Karpas-422 (cell line): ENCODE results near the gene PBX1. TPM values are rescaled to one million over a fixed set of nuclear protein-coding genes. Genes with fewer than 3 reads are reported as not detected.

ENCODE experiments used
- DNase-seq: peaks from one replicate; pipeline ENCODE4 v3.0.0-alpha.2; 2015
- H2AFZ ChIP-seq: fragments of 200-600 bp; sonication (generic); 2 replicates; pipeline ENCODE4 v1.6.1; 2014; ENCODE audit warnings: antibody characterized with exemption, low read length, mixed read lengths
- H3K27ac ChIP-seq: fragments of 200-600 bp; sonication (generic); 2 replicates; pipeline ENCODE4 v1.5.1; 2014; ENCODE audit warnings: mild to moderate bottlenecking, low read length, moderate library complexity
- H3K27me3 ChIP-seq: fragments of 200-600 bp; sonication (generic); 2 replicates; pipeline ENCODE4 v1.6.1; 2014; ENCODE audit warnings: low read length, mixed read lengths
- H3K36me3 ChIP-seq: fragments of 200-600 bp; sonication (generic); 2 replicates; pipeline ENCODE4 v1.6.1; 2014; ENCODE audit warnings: low read length, mixed read lengths; ENCODE audit not compliant: insufficient read depth
- H3K4me1 ChIP-seq: fragments of 200-600 bp; sonication (generic); 2 replicates; pipeline ENCODE4 v1.6.1; 2014; ENCODE audit warnings: mild to moderate bottlenecking, low read length, mixed read lengths
- H3K4me2 ChIP-seq: fragments of 200-600 bp; sonication (generic); 2 replicates; pipeline ENCODE4 v1.6.1; 2014; ENCODE audit warnings: low read length, low read depth, mild to moderate bottlenecking; ENCODE audit not compliant: poor library complexity, severe bottlenecking
- H3K4me3 ChIP-seq: fragments of 200-600 bp; sonication (generic); 2 replicates; pipeline ENCODE4 v1.5.1; 2014; ENCODE audit warnings: mild to moderate bottlenecking, antibody characterized with exemption, low read length, mixed read lengths
- H3K79me2 ChIP-seq: fragments of 200-600 bp; sonication (generic); 2 replicates; pipeline ENCODE4 v1.6.1; 2014; ENCODE audit warnings: mild to moderate bottlenecking, low read length, mixed read lengths
- H3K9ac ChIP-seq: fragments of 200-600 bp; sonication (generic); 2 replicates; pipeline ENCODE4 v1.6.0; 2014; ENCODE audit warnings: low read length
- H3K9me2 ChIP-seq: fragments of 200-600 bp; sonication (generic), shearing (Covaris generic); replicated peaks from 2 replicates; pipeline ENCODE4 v1.6.0; 2014; ENCODE audit warnings: mild to moderate bottlenecking, low read length, moderate library complexity; ENCODE audit not compliant: insufficient read depth
- H3K9me3 ChIP-seq: fragments of 300-700, 200-600 bp; sonication (generic); 2 replicates; pipeline ENCODE4 v1.6.1; 2014; ENCODE audit warnings: low read length, mixed read lengths
- H4K20me1 ChIP-seq: fragments of 200-600 bp; sonication (generic); 2 replicates; pipeline ENCODE4 v1.6.1; 2014; ENCODE audit warnings: mild to moderate bottlenecking, antibody characterized with exemption, low read length, low read depth; ENCODE audit not compliant: insufficient read depth
- total RNA-seq: library from RNA; depleted of rRNA; stranded (reverse); fragments of >200 nt; shearing (Covaris generic); gene quantifications from 2 replicates; pipeline ENCODE4 v1.2.3, GENCODE V29; 2014; ENCODE audit warnings: low replicate concordance

Gene PBX1
- total RNA-seq, 1 experiment from 2014 or later = 0.41 TPM

- H3K9me3 ChIP-seq = no peaks in the 10 kb centered on the region
- H2AFZ ChIP-seq = no peak overlapping the region
- no peaks in the 10 kb centered on the region for H3K79me2 ChIP-seq
- H3K27me3 ChIP-seq = no peaks in the 10 kb centered on the region
- H3K9me2 ChIP-seq = no peaks in the 10 kb centered on the region
- H3K4me1 ChIP-seq = no peaks in the 10 kb centered on the region
- H3K4me3 ChIP-seq = no peak overlapping the region
- no peak overlapping the region for H3K9ac ChIP-seq
- no peak for DNase-seq
- no peaks in the 10 kb centered on the region for H3K36me3 ChIP-seq
- H3K27ac ChIP-seq = no peak overlapping the region
- no peaks in the 10 kb centered on the region for H4K20me1 ChIP-seq
- no peak overlapping the region for H3K4me2 ChIP-seq
Measured at GRCh38 chr1:164704954-164705353, 146.0 kb downstream of the PBX1 start.

- Histone ChIP-seq H2AFZ (no peak overlapping the region), H3K9me2 (no peaks in the 10 kb centered on the region), H3K4me3 (no peak overlapping the region), H4K20me1 (no peaks in the 10 kb centered on the region), H3K4me2 (no peak overlapping the region), H3K4me1 (no peaks in the 10 kb centered on the region), H3K9me3 (no peaks in the 10 kb centered on the region), H3K27ac (no peak overlapping the region), H3K79me2 (no peaks in the 10 kb centered on the region), H3K9ac (no peak overlapping the region), H3K27me3 (no peaks in the 10 kb centered on the region), H3K36me3 (no peaks in the 10 kb centered on the region)
- no peak for DNase-seq
Measured at GRCh38 chr1:164706606-164706987, 147.6 kb downstream of the PBX1 start.

GRCh38 chr1:164707868-164708331 lies 148.9 kb downstream of the PBX1 start:
- H3K9me2 ChIP-seq = no peaks in the 10 kb centered on the region
- H3K4me2 ChIP-seq = no peak overlapping the region
- H3K4me3 ChIP-seq = no peak overlapping the region
- H3K9ac ChIP-seq = no peak overlapping the region
- H2AFZ ChIP-seq = no peak overlapping the region
- no peaks in the 10 kb centered on the region for H4K20me1 ChIP-seq
- H3K4me1 ChIP-seq = no peaks in the 10 kb centered on the region
- H3K27ac ChIP-seq = no peak overlapping the region
- H3K27me3 ChIP-seq = no peaks in the 10 kb centered on the region
- no peaks in the 10 kb centered on the region for H3K79me2 ChIP-seq
- H3K36me3 ChIP-seq = no peaks in the 10 kb centered on the region
- no peaks in the 10 kb centered on the region for H3K9me3 ChIP-seq
- no peak for DNase-seq

- Histone ChIP-seq H3K4me3 (no peak overlapping the region), H3K9me3 (no peaks in the 10 kb centered on the region), H3K4me1 (no peaks in the 10 kb centered on the region), H3K27ac (no peak overlapping the region), H3K27me3 (no peaks in the 10 kb centered on the region), H3K79me2 (no peaks in the 10 kb centered on the region), H3K36me3 (no peaks in the 10 kb centered on the region), H4K20me1 (no peaks in the 10 kb centered on the region), H2AFZ (no peak overlapping the region), H3K4me2 (no peak overlapping the region), H3K9me2 (no peaks in the 10 kb centered on the region), H3K9ac (no peak overlapping the region)
- no peak for DNase-seq
Measured at GRCh38 chr1:164708596-164708995, 149.6 kb downstream of the PBX1 start.

- no peak for DNase-seq
- no peaks in the 10 kb centered on the region for H3K9me3 ChIP-seq
- no peaks in the 10 kb centered on the region for H3K4me1 ChIP-seq
- H3K27me3 ChIP-seq = no peaks in the 10 kb centered on the region
- no peak overlapping the region for H3K4me3 ChIP-seq
- H3K9me2 ChIP-seq = no peaks in the 10 kb centered on the region
- no peak overlapping the region for H3K9ac ChIP-seq
- no peaks in the 10 kb centered on the region for H4K20me1 ChIP-seq
- no peak overlapping the region for H3K4me2 ChIP-seq
- H3K27ac ChIP-seq = no peak overlapping the region
- no peak overlapping the region for H2AFZ ChIP-seq
- H3K79me2 ChIP-seq = no peaks in the 10 kb centered on the region
- H3K36me3 ChIP-seq = no peaks in the 10 kb centered on the region
Measured at GRCh38 chr1:164709126-164709525, 150.1 kb downstream of the PBX1 start.

GRCh38 chr1:164709541-164710278 lies 150.7 kb downstream of the PBX1 start:
- no peak overlapping the region for H2AFZ ChIP-seq
- H3K4me2 ChIP-seq = no peak overlapping the region

GRCh38 chr1:164712131-164713036 lies 153.4 kb downstream of the PBX1 start:
- H3K4me3 ChIP-seq = no peak overlapping the region
- H3K79me2 ChIP-seq = no peaks in the 10 kb centered on the region
- H3K9ac ChIP-seq = no peak overlapping the region
- no peaks in the 10 kb centered on the region for H3K27me3 ChIP-seq
- H2AFZ ChIP-seq = no peak overlapping the region
- DNase-seq = no peak
- H3K27ac ChIP-seq = no peak overlapping the region
- no peak overlapping the region for H3K4me2 ChIP-seq
- H3K9me2 ChIP-seq = no peaks in the 10 kb centered on the region
- no peaks in the 10 kb centered on the region for H3K4me1 ChIP-seq
- H4K20me1 ChIP-seq = no peaks in the 10 kb centered on the region
- no peaks in the 10 kb centered on the region for H3K9me3 ChIP-seq
- H3K36me3 ChIP-seq = no peaks in the 10 kb centered on the region

More at GRCh38 chr1:164709541-164710278, 150.7 kb downstream of the PBX1 start:
- H3K9me2 ChIP-seq = no peaks in the 10 kb centered on the region
- H3K4me1 ChIP-seq = no peaks in the 10 kb centered on the region
- no peaks in the 10 kb centered on the region for H3K27me3 ChIP-seq
- no peak for DNase-seq
- H3K9me3 ChIP-seq = no peaks in the 10 kb centered on the region
- H3K79me2 ChIP-seq = no peaks in the 10 kb centered on the region
- no peaks in the 10 kb centered on the region for H3K36me3 ChIP-seq
- no peaks in the 10 kb centered on the region for H4K20me1 ChIP-seq
- H3K9ac ChIP-seq = no peak overlapping the region
- H3K4me3 ChIP-seq = no peak overlapping the region
- H3K27ac ChIP-seq = no peak overlapping the region

GRCh38 chr1:164713456-164714207 lies 154.6 kb downstream of the PBX1 start:
- Histone ChIP-seq H3K9me2 (no peaks in the 10 kb centered on the region), H3K4me3 (no peak overlapping the region), H3K27ac (no peak overlapping the region), H3K9ac (no peak overlapping the region), H3K36me3 (no peaks in the 10 kb centered on the region), H3K9me3 (no peaks in the 10 kb centered on the region), H3K4me2 (no peak overlapping the region), H3K79me2 (no peaks in the 10 kb centered on the region), H2AFZ (no peak overlapping the region), H3K4me1 (no peaks in the 10 kb centered on the region), H4K20me1 (no peaks in the 10 kb centered on the region), H3K27me3 (no peaks in the 10 kb centered on the region)
- no peak for DNase-seq
